ENCODE results near the gene ANGPT4.

- no peak for TF ChIP-seq CTCF (IDR thresholded peaks at IDR 0.05)
- no peak for TF ChIP-seq POLR2A (IDR thresholded peaks at IDR 0.05)
Measured at GRCh38 chr20:856361-856775, 59.8 kb downstream of the ANGPT4 start.

All from stomach (tissue), 4 donors.